ENCODE results near the gene DRAP1. TPM values are rescaled to one million over a fixed set of nuclear protein-coding genes. Genes with fewer than 3 reads are reported as not detected.

DRAP1 gene
- total RNA-seq = 405 and 416 TPM in 2 replicates

GRCh38 chr11:65919141-65919572, at the start of gene DRAP1:
Gene DRAP1 (plus strand): TSS chr11:65919426. CDS start chr11:65919502, 76 bp downstream.

GRCh38 chr11:65872586-65873317, 46.5 kb upstream of the DRAP1 start, which contains the start of gene EFEMP2:
Gene EFEMP2 (minus strand): TSS chr11:65872800. CDS start chr11:65872354, 446 bp downstream.

GRCh38 chr11:65879617-65880016, 39.6 kb upstream of the DRAP1 start, which contains the start of gene CTSW:
Gene CTSW (plus strand): TSS chr11:65879837. CDS start chr11:65879855, 18 bp downstream.

GRCh38 chr11:65888163-65888814, 30.9 kb upstream of the DRAP1 start, which contains the start of gene FIBP:
Gene FIBP (minus strand): TSS chr11:65888471. CDS start chr11:65888418, 53 bp downstream.

GRCh38 chr11:65890324-65891218, 28.7 kb upstream of the DRAP1 start, which contains the start of gene CCDC85B:
Gene CCDC85B (plus strand): TSS chr11:65890673. CDS start chr11:65890784, 111 bp downstream.

GRCh38 chr11:65900125-65900898, 18.9 kb upstream of the DRAP1 start, which contains the start of gene FOSL1:
Gene FOSL1 (minus strand): TSS chr11:65900388. CDS start chr11:65900339, 49 bp downstream.

GRCh38 chr11:65918211-65919140, 750 bp upstream of the DRAP1 start, which contains the start of gene C11orf68:
Gene C11orf68 (minus strand): TSS chr11:65919062. CDS start chr11:65919031, 31 bp downstream.

GRCh38 chr11:65945430-65945911, 26.2 kb downstream of the DRAP1 start, which contains the start of gene TSGA10IP:
Gene TSGA10IP (plus strand): TSS chr11:65945480. CDS start chr11:65945676, 196 bp downstream.

GRCh38 chr11:65961267-65962140, 42.3 kb downstream of the DRAP1 start, which contains the start of gene SART1:
Gene SART1 (plus strand): TSS chr11:65961734. CDS start chr11:65961781, 47 bp downstream.

Other genes starting within 250 kb of the DRAP1 start
- 27.1 and 34.3 TPM in 2 replicates for gene KAT5, start 207.2 kb upstream of the DRAP1 start, total RNA-seq
- gene RNASEH2C, start 198.6 kb upstream of the DRAP1 start, total RNA-seq = 81.2 and 103 TPM in 2 replicates
- 6.2 and 8.9 TPM in 2 replicates for gene AP5B1, start 138.4 kb upstream of the DRAP1 start, total RNA-seq
- gene OVOL1, start 132.4 kb upstream of the DRAP1 start, total RNA-seq = not detected in 2 replicates
- 0.58 and 1.1 TPM in 2 replicates for gene SNX32, start 85.5 kb upstream of the DRAP1 start, total RNA-seq
- gene CFL1, start 61.2 kb upstream of the DRAP1 start, total RNA-seq = 1,937 and 2,041 TPM in 2 replicates
- 30.7 and 40.1 TPM in 2 replicates for gene MUS81, start 59.0 kb upstream of the DRAP1 start, total RNA-seq
- 140 and 198 TPM in 2 replicates for gene EFEMP2, start 46.6 kb upstream of the DRAP1 start, total RNA-seq
- 0.71 TPM in 1 of 2 replicates, not detected in the other for gene CTSW, start 39.6 kb upstream of the DRAP1 start, total RNA-seq
- 170 and 250 TPM in 2 replicates for gene FIBP, start 31.0 kb upstream of the DRAP1 start, total RNA-seq
- gene CCDC85B, start 28.8 kb upstream of the DRAP1 start, total RNA-seq = 117 and 142 TPM in 2 replicates
- gene FOSL1, start 19.0 kb upstream of the DRAP1 start, total RNA-seq = 31.4 and 37.2 TPM in 2 replicates
- gene C11orf68, start 364 bp upstream of the DRAP1 start, total RNA-seq = 13.5 and 24.5 TPM in 2 replicates
- gene TSGA10IP, start 26.1 kb downstream of the DRAP1 start, total RNA-seq = not detected in 2 replicates
- gene SART1, start 42.3 kb downstream of the DRAP1 start, total RNA-seq = 27.4 and 31.2 TPM in 2 replicates
- 26.8 and 39.3 TPM in 2 replicates for gene EIF1AD, start 82.7 kb downstream of the DRAP1 start, total RNA-seq
- 111 and 138 TPM in 2 replicates for gene BANF1, start 83.1 kb downstream of the DRAP1 start, total RNA-seq
- gene CST6, start 92.6 kb downstream of the DRAP1 start, total RNA-seq = not detected in 2 replicates
- gene CATSPER1, start 107.1 kb downstream of the DRAP1 start, total RNA-seq = 0.35 and 0.58 TPM in 2 replicates
- not detected in 2 replicates for gene GAL3ST3, start 129.7 kb downstream of the DRAP1 start, total RNA-seq
- gene SF3B2, start 132.9 kb downstream of the DRAP1 start, total RNA-seq = 182 and 206 TPM in 2 replicates
- 20.8 and 22.9 TPM in 2 replicates for gene PACS1, start 150.8 kb downstream of the DRAP1 start, total RNA-seq